Measurements from ENCODE around the gene CRYBB3. TPM values are rescaled to one million over a fixed set of nuclear protein-coding genes. Genes with fewer than 3 reads are reported as not detected.
A peak's percentile ranks its signal among the peaks of the same experiment; 100 is the strongest.

The CRYBB3 gene
- total RNA-seq, 1 experiment from 2014 or later, result 0.64 TPM

GRCh38 chr22:25166266-25167040, 33.2 kb upstream of the CRYBB3 start:
- H3K9ac ChIP-seq (ENCODE audit: low read length), result no peak overlapping the region
- peaks cover 37 to 40% of the 10 kb centered on the region in 2 experiments for H3K4me1 ChIP-seq (ENCODE audit: control insufficient read depth in 1 of 2, insufficient read depth in 2 of 2, low read length in 2 of 2)

More at GRCh38 chr22:25166266-25167040, 33.2 kb upstream of the CRYBB3 start:
- ChIA-PET CTCF (interaction anchor here (1.0 kb wide), 1 partner anchor 55 kb away, joined by 3 read pairs; no protein-coding TSS in a partner anchor), RAD21 (ENCODE audit: low non-redundant PET in 1 of 2, low total read pairs in 2 of 2, uncharacterized antibody in 2 of 2, unreplicated experiment in 2 of 2) (no interaction called here), POLR2A (no interaction called here)
- H3K9me2 ChIP-seq (ENCODE audit: insufficient read depth), result no peaks in the 10 kb centered on the region
- no peaks in the 10 kb centered on the region for H3K27me3 ChIP-seq (ENCODE audit: insufficient read depth, low read length)
- peak overlapping the region; percentile 37 for H3K4me2 ChIP-seq (ENCODE audit: low read length)
- BruUV-seq (replicated peaks), result no TSS peak
- no peaks in the 10 kb centered on the region for H3K9me3 ChIP-seq (ENCODE audit: control insufficient read depth in 1 of 2, insufficient read depth in 1 of 2, low read depth in 1 of 2, low read length in 2 of 2)
- H3K4me3 ChIP-seq (replicated peaks in 1 of 2; ENCODE audit: low read depth in 1 of 2, low read length in 2 of 2), result no peak overlapping the region
- ATAC-seq (no peak), DNase-seq (ENCODE audit: low read depth, low spot score) (no peak)
- H3K36me3 ChIP-seq (ENCODE audit: control insufficient read depth in 1 of 2, insufficient read depth in 2 of 2, low read length in 2 of 2), result no peaks in the 10 kb centered on the region
- TF ChIP-seq MAX (IDR thresholded peaks at IDR 0.05) (no peak), CEBPB (IDR thresholded peaks at IDR 0.05; ENCODE audit: low read depth) (no peak), POLR2A (IDR thresholded peaks at IDR 0.05; ENCODE audit: borderline replicate concordance, extremely low read depth, insufficient read depth, insufficient read length) (no peak), SIN3A (IDR thresholded peaks at IDR 0.05; ENCODE audit: low read depth) (no peak), POLR2AphosphoS5 (IDR thresholded peaks at IDR 0.05; ENCODE audit: low read depth, low read length) (no peak), ZBTB33 (IDR thresholded peaks at IDR 0.05; ENCODE audit: extremely low read depth, insufficient replicate concordance, low read length) (no peak), YY1 (IDR thresholded peaks at IDR 0.05; ENCODE audit: extremely low read depth, insufficient replicate concordance, low read depth, low read length) (no peak), REST (IDR thresholded peaks at IDR 0.05; ENCODE audit: low read depth) (no peak), TCF7L2 (IDR thresholded peaks at IDR 0.05; ENCODE audit: borderline replicate concordance, extremely low read depth, insufficient read depth, insufficient read length) (no peak), ZNF274 (IDR thresholded peaks at IDR 0.05; ENCODE audit: low read depth, low read length) (no peak)
- H2AFZ ChIP-seq (ENCODE audit: low read depth, low read length, poor library complexity, severe bottlenecking), result no peak overlapping the region
- intact Hi-C loops (cut with micrococcal nuclease), result no loop called here
- no peak overlapping the region for H3K27ac ChIP-seq (ENCODE audit: low read depth, low read length)
- H4K20me1 ChIP-seq (ENCODE audit: insufficient read depth), result no peaks in the 10 kb centered on the region
- 0 out of 2 replicates have a peak, but pooled peaks cover 6% of the 10 kb centered on the region for H3K79me2 ChIP-seq (ENCODE audit: insufficient read depth, low read length)

Data from HCT116 (cell line).